Keratinocyte (primary cell): ENCODE measurements around the gene TBCA. TPM values are rescaled to one million over a fixed set of nuclear protein-coding genes. Genes with fewer than 3 reads are reported as not detected.

ENCODE experiments used
- DNase-seq: peaks from one replicate; pipeline ENCODE4 v3.0.0-alpha.2; 2011; ENCODE audit warnings: low read depth, missing footprints, low spot score
- FAIRE-seq: peaks from 2 replicates; lab custom pipeline; 2011; peaks lifted over from hg19 to GRCh38; lab: Jason Lieb, UNC
- H2AFZ ChIP-seq: 2 replicates; pipeline ENCODE4 v1.6.0; 2012; ENCODE audit warnings: low read length, control low read depth, inconsistent platforms; ENCODE audit not compliant: control insufficient read depth
- H3K27ac ChIP-seq: 2 replicates; pipeline ENCODE4 v1.5.1; 2011; ENCODE audit warnings: low read length; ENCODE audit not compliant: control insufficient read depth, insufficient read depth
- H3K27me3 ChIP-seq: 3 replicates; pipeline ENCODE4 v1.6.0; 2011; ENCODE audit warnings: low read length; ENCODE audit not compliant: control insufficient read depth, insufficient read depth; ENCODE audit errors: extremely low read depth
- H3K36me3 ChIP-seq, 2 experiments: 2 replicates in 1 of 2; 3 replicates in 1 of 2; pipeline ENCODE4 v1.5.1; 2011; ENCODE audit warnings: low read length in 2 of 2, mild to moderate bottlenecking in 1 of 2; ENCODE audit not compliant: control insufficient read depth in 2 of 2, insufficient read depth in 2 of 2; ENCODE audit errors: extremely low read depth in 1 of 2
- H3K4me1 ChIP-seq: 3 replicates; pipeline ENCODE4 v1.5.1; 2011; ENCODE audit warnings: low read length; ENCODE audit not compliant: control insufficient read depth, insufficient read depth; ENCODE audit errors: extremely low read depth
- H3K4me2 ChIP-seq: 3 replicates; pipeline ENCODE4 v1.6.0; 2011; ENCODE audit warnings: low read depth, low read length; ENCODE audit not compliant: control insufficient read depth, insufficient read depth; ENCODE audit errors: extremely low read depth
- H3K4me3 ChIP-seq, 3 experiments: fragments of 200-600 bp in 1 of 3; sonication (generic) in 1 of 3; 2 replicates in 2 of 3; 3 replicates in 1 of 3; pipeline ENCODE4 v1.5.1; 2011 to 2016; ENCODE audit warnings: low read length in 3 of 3, mild to moderate bottlenecking in 3 of 3, control low read depth in 2 of 3, inconsistent platforms in 1 of 3, low read depth in 1 of 3, mixed read lengths in 1 of 3, mixed run types in 1 of 3, moderate library complexity in 1 of 3; ENCODE audit not compliant: control insufficient read depth in 2 of 3, insufficient read depth in 2 of 3; ENCODE audit errors: extremely low read depth in 1 of 3
- H3K79me2 ChIP-seq: 2 replicates; pipeline ENCODE4 v1.6.0; 2012; ENCODE audit warnings: low read length; ENCODE audit not compliant: control insufficient read depth, insufficient read depth
- H3K9ac ChIP-seq: 3 replicates; pipeline ENCODE4 v1.6.0; 2011; ENCODE audit warnings: low read length; ENCODE audit not compliant: control insufficient read depth, insufficient read depth; ENCODE audit errors: extremely low read depth
- H3K9me1 ChIP-seq: 3 replicates; pipeline ENCODE4 v1.6.0; 2011; ENCODE audit warnings: low read length; ENCODE audit not compliant: control insufficient read depth, insufficient read depth; ENCODE audit errors: extremely low read depth
- H3K9me3 ChIP-seq: 2 replicates; pipeline ENCODE4 v1.5.1; 2012; ENCODE audit warnings: low read depth, low read length; ENCODE audit not compliant: control insufficient read depth
- H4K20me1 ChIP-seq: 3 replicates; pipeline ENCODE4 v1.6.0; 2011; ENCODE audit warnings: low read length; ENCODE audit not compliant: control insufficient read depth, insufficient read depth; ENCODE audit errors: extremely low read depth
- EZH2 ChIP-seq: IDR thresholded peaks from one replicate; pipeline ENCODE4 v1.6.1; 2012; ENCODE audit warnings: inconsistent platforms, mild to moderate bottlenecking, low read length, moderate library complexity
- dilution Hi-C: fragments of 300-500 bp; cut with MboI; formaldehyde crosslinking; loops from one replicate; pipeline ENCODE4 v1.7.0; 2020; ENCODE audit warnings: low sequenced_read_pairs; ENCODE audit not compliant: extremely low pct_ligation_motif_present
- polyA minus RNA-seq, 3 experiments: library from RNA; depleted of rRNA, polyadenylated mRNA; stranded (reverse); fragments of >200 nt; gene quantifications; 1 replicate in 1 of 3; 2 replicates in 1 of 3; 3 replicates in 1 of 3; pipeline ENCODE4 v1.2.3, GENCODE V29; 2011
- polyA plus RNA-seq, 5 experiments: library from polyadenylated mRNA; depleted of rRNA in 3 of 5; stranded (reverse) in 3 of 5; stranded (forward) in 1 of 5; unstranded in 1 of 5; fragments of >200 nt; gene quantifications; 1 replicate in 1 of 5; 2 replicates in 3 of 5; 3 replicates in 1 of 5; pipeline versions ENCODE4 v1.2.1 to v1.2.3, GENCODE V29; 2011 to 2012; ENCODE audit warnings: missing spikeins in 2 of 5, low read depth in 1 of 5, low replicate concordance in 1 of 5
- TF ChIP-seq, protein P1 (sequence below), 3 experiments: IDR thresholded peaks in 1 of 3; conservative IDR thresholded peaks in 1 of 3; optimal IDR thresholded peaks in 1 of 3; 2 replicates in 2 of 3; 3 replicates in 1 of 3; pipeline versions ENCODE3 to v1.5.1; 2011; ENCODE audit warnings: low read length in 3 of 3, mild to moderate bottlenecking in 3 of 3, moderate library complexity in 2 of 3, control low read depth in 1 of 3, inconsistent platforms in 1 of 3; ENCODE audit not compliant: insufficient read depth in 2 of 3; ENCODE audit errors: extremely low read depth in 1 of 3

Gene TBCA, protein sequence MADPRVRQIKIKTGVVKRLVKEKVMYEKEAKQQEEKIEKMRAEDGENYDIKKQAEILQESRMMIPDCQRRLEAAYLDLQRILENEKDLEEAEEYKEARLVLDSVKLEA
- polyA plus RNA-seq = 89.1 to 226 TPM (median 225 TPM) in 3 replicates
- polyA plus RNA-seq (2011; ENCODE audit: low read depth) = 193 TPM
- 225 and 271 TPM in 2 replicates for polyA plus RNA-seq (2011; cell fraction: cytosol; rRNA removed)
- 58.4 and 96.8 TPM in 2 replicates for polyA plus RNA-seq (2011; cell fraction: nucleus; rRNA removed)
- 278 and 314 TPM in 2 replicates for polyA plus RNA-seq (2012; ENCODE audit: low replicate concordance)
- polyA minus RNA-seq = 5.0 to 17.6 TPM in 2 of 3 replicates, not detected in the other
- polyA minus RNA-seq (2011; cell fraction: cytosol; rRNA and poly(A)+ RNA removed) = 38.0 TPM
- 9.3 and 11.4 TPM in 2 replicates for polyA minus RNA-seq (2011; cell fraction: nucleus; rRNA and poly(A)+ RNA removed)

DNA sequence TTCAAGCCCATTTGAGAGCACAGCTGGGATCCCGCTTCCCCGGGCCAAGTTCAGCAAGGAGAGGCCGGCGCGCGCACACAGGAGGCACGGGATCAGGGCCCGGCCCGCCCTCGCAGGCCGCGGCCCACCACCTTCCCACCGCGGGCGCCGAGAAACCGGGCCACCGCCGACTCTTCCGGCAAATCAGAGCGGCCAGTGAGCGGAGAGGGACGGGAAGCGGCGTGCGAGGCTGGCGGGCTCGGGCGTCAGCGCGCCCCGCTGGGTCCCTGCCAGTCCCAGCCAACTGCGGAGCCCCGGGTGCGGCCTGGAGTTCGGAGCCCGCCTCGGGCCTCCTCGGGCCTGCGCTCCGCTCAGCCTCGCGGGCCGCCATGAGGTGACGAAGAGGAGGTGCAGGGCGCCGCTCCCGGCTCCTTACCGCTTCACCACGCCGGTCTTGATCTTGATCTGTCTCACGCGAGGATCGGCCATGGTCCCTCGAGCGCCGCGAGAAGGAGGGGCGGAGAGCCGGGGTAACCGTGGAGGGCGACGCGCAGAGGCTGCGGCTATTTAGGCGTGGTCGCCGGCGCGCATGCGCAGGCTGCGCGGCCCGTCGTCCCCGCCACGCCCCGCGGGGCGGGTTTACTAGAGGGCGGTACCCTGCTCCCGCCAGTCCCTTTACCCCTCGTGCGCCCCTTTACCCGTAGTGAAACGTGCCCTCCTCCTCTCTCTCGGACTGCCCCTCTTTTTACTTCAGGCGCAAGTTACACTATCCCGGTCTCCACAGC, at the start of gene TBCA:
Gene TBCA, minus strand, starts transcription at position 550 of the 764 bp plus-strand sequence. Its CDS starts 82 bp downstream, at position 468.
- dilution Hi-C loops = no loop called here
- peaks cover 25% of the 10 kb centered on the region for H3K4me1 ChIP-seq
- TF ChIP-seq, protein P1, sequence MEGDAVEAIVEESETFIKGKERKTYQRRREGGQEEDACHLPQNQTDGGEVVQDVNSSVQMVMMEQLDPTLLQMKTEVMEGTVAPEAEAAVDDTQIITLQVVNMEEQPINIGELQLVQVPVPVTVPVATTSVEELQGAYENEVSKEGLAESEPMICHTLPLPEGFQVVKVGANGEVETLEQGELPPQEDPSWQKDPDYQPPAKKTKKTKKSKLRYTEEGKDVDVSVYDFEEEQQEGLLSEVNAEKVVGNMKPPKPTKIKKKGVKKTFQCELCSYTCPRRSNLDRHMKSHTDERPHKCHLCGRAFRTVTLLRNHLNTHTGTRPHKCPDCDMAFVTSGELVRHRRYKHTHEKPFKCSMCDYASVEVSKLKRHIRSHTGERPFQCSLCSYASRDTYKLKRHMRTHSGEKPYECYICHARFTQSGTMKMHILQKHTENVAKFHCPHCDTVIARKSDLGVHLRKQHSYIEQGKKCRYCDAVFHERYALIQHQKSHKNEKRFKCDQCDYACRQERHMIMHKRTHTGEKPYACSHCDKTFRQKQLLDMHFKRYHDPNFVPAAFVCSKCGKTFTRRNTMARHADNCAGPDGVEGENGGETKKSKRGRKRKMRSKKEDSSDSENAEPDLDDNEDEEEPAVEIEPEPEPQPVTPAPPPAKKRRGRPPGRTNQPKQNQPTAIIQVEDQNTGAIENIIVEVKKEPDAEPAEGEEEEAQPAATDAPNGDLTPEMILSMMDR (optimal IDR thresholded peaks at IDR 0.05 in 1 of 3, IDR thresholded peaks at IDR 0.05 in 1 of 3, conservative IDR thresholded peaks at IDR 0.05 in 1 of 3; ENCODE audit: extremely low read depth in 1 of 3, insufficient read depth in 2 of 3, low read length in 3 of 3) = peak in 2 of 3 experiments; percentile 0 to 42
- TF ChIP-seq EZH2 = no peak
- FAIRE-seq (no peak), DNase-seq (peak; percentile 41)
- peaks cover 4% of the 10 kb centered on the region for H3K9me1 ChIP-seq
- H3K36me3 ChIP-seq = peaks cover 2 to 3% of the 10 kb centered on the region in 2 experiments
- H3K27me3 ChIP-seq = no peaks in the 10 kb centered on the region
- peak within 1 kb of the TSS; percentile 99 for H3K9ac ChIP-seq
- H3K4me2 ChIP-seq = peak within 1 kb of the TSS; percentile 100
- H3K4me3 ChIP-seq = peak within 1 kb of the TSS; percentile 88 to 93 (median 88)
- peaks cover 11% of the 10 kb centered on the region for H4K20me1 ChIP-seq
- peaks cover 52% of the 10 kb centered on the region for H3K79me2 ChIP-seq
- H2AFZ ChIP-seq = peak within 1 kb of the TSS; percentile 96
- H3K9me3 ChIP-seq = no peaks in the 10 kb centered on the region
- peak within 1 kb of the TSS; percentile 98 for H3K27ac ChIP-seq

DNA sequence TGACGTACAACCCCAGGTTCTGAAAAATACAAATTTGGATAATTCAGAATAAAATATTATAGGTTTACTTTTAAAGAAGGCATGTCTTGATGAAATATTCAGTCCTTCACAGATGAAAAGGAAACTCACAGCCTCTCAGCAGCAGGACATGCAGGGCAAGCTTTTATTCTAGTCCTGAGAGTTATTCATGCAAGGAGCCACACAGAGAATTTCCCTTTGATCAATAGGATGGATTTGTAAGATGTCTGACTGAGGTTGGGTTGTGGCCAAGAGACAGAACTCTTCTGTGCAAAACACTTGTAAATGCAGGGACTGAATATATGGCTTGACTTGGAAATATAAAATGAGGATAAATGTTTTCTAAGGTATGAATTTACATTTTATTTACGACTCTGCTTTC, 48.8 kb upstream of the TBCA start:
- H3K27ac ChIP-seq = no peak overlapping the region
- no peaks in the 10 kb centered on the region for H3K9me3 ChIP-seq
- H3K27me3 ChIP-seq = peaks cover 5% of the 10 kb centered on the region
- H2AFZ ChIP-seq = no peak overlapping the region
- no peak for FAIRE-seq
- H3K4me2 ChIP-seq = no peak overlapping the region
- dilution Hi-C loops = no loop called here
- no peak overlapping the region for H3K4me3 ChIP-seq
- H3K4me1 ChIP-seq = no peaks in the 10 kb centered on the region
- no peaks in the 10 kb centered on the region for H3K79me2 ChIP-seq
- no peaks in the 10 kb centered on the region for H3K36me3 ChIP-seq
- no peak for DNase-seq
- no peak for TF ChIP-seq EZH2
- TF ChIP-seq, protein P1 (optimal IDR thresholded peaks at IDR 0.05 in 1 of 3, IDR thresholded peaks at IDR 0.05 in 1 of 3, conservative IDR thresholded peaks at IDR 0.05 in 1 of 3; ENCODE audit: extremely low read depth in 1 of 3, insufficient read depth in 2 of 3, low read length in 3 of 3) = no peak
- H4K20me1 ChIP-seq = no peaks in the 10 kb centered on the region
- H3K9me1 ChIP-seq = no peaks in the 10 kb centered on the region
- H3K9ac ChIP-seq = no peak overlapping the region
